Cardiac fibroblast (primary cell): ENCODE results near the gene PTGR1.

Experiments used
- DNase-seq, 2 donors: peaks; one replicate each; pipeline versions ENCODE4 v3.0.0 to v3.0.0-alpha.2; 2010; ENCODE audit warnings: low read depth in 2 of 2
- H3K4me3 ChIP-seq, 2 donors: replicated peaks in 1 of 2; 1 replicate in 1 of 2; 2 replicates in 1 of 2; pipeline ENCODE4 v1.5.1; 2011; ENCODE audit warnings: low read depth in 2 of 2, low read length in 2 of 2, mild to moderate bottlenecking in 2 of 2, moderate library complexity in 1 of 2
- CTCF ChIP-seq: IDR thresholded peaks from one replicate; pipeline ENCODE4 v1.5.1; 2011; ENCODE audit warnings: low read depth, mild to moderate bottlenecking, low read length, inconsistent platforms

The PTGR1 gene

GRCh38 chr9:111603041-111603440, 3.6 kb upstream of the PTGR1 start:
- H3K4me3 ChIP-seq = no peak overlapping the region
- peak in 1 of 2 donors; percentile 46 for DNase-seq
- TF ChIP-seq CTCF = no peak

- TF ChIP-seq CTCF = no peak
- no peak overlapping the region for H3K4me3 ChIP-seq
- DNase-seq = peak; percentile 70 to 80
These were observed 2.0 kb upstream of the PTGR1 start for GRCh38 chr9:111601237-111602018.

- no peak for TF ChIP-seq CTCF
- no peak for DNase-seq
- peak overlapping the region; percentile 54 to 72 for H3K4me3 ChIP-seq
These were observed 502 bp upstream of the PTGR1 start for GRCh38 chr9:111599955-111600343.

- peak; percentile 53 to 74 for DNase-seq
- TF ChIP-seq CTCF = no peak
These were observed 735 bp downstream of the PTGR1 start for GRCh38 chr9:111598733-111599091.

GRCh38 chr9:111597852-111598732, 1.4 kb downstream of the PTGR1 start:
- DNase-seq = peak; percentile 72 to 79

More at GRCh38 chr9:111598733-111599091, 735 bp downstream of the PTGR1 start:
- peak overlapping the region; percentile 54 to 72 for H3K4me3 ChIP-seq

GRCh38 chr9:111588846-111589245, 10.6 kb downstream of the PTGR1 start:
- TF ChIP-seq CTCF = no peak
- peak; percentile 18 to 61 for DNase-seq
- H3K4me3 ChIP-seq = no peak overlapping the region

More at GRCh38 chr9:111597852-111598732, 1.4 kb downstream of the PTGR1 start:
- H3K4me3 ChIP-seq = peak overlapping the region; percentile 54 to 72
- peak; percentile 68 for TF ChIP-seq CTCF
